Stimulated activated CD8-positive, alpha-beta memory T cell treated with anti-CD3 and anti-CD28 coated beads, Interleukin-7, amount 100 ng/mL, for 1 hour (primary cell): ENCODE data around the gene CLK4.

ENCODE experiments used
- DNase-seq, 2 donors: peaks; one replicate each; pipeline ENCODE4 v3.0.0-alpha.2; 2020; ENCODE audit warnings: low read depth in 2 of 2

Gene CLK4

DNA sequence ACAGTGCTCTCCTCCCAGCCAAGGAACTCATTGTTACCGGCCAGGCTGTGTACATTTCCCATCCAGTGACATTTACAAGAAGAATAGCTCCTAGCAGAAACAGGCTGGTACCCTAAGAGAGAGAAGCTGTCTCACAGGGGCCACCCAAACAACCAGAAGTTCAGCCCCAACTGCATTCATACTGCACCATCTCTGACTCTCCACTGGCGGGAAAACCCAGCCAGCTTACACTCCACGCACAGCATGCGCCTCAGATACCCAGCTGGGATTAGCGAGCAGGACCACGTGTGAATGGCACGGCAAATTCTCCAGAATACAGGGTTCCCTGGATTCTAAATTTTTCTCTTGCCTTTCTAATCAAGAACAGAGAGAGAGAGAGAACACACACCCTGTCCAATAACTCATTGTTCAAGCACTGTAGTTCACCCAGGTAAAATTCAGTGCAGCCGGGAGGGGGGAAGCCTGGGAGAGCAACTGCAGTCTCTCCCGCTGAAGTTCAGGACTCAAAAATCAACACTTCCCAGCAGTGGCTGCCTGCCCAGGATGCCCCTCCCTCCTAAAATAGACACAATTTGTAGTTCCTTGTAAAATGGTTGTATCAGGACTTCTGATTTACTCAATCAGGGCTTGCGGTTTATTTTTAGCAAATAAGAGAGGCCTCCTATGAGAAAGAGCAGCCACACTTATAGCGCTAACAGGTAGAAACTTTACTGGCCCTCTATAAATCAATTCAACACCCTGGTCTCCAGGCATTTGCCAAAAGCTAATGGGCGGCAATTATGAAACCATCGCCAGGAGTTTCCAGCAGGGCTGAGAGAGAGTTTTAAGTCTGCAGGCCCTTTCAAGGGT, 38.9 kb downstream of the CLK4 start:
- DNase-seq, result no peak

DNA sequence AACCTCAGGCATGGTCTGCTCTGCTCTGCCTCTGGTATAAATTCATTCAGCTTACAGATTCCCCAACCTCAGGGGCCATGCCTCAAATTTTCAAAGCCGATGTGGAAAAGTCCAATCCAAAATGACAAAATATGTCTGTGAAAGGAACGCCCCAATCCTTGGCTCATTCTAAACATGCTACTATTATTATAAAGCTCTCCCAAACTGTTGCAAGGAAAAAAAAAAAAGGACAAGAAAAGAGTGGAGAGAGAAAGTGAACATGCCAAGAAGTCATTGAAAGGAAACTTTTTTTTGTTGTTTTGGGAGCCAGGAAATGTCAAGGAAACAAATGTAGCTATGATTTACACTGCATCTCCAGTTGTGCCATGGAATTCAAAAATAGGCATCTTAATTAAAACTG, 40.5 kb downstream of the CLK4 start:
- no peak for DNase-seq

DNA sequence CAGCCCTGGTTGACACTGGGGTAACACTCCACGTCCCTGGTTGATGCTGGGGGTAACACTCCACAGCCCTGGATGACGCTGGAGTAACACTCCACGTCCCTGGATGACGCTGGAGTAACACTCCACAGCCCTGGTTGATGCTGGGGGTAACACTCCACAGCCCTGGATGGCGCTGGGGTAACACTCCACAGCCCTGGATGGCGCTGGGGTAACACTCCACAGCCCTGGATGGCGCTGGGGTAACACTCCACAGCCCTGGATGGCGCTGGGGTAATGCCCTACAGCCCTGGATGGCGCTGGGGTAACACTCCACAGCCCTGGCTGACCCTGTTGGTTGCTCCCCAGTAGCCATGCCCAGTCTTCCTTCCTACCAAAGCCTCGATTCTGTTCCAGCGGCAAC, 41.4 kb downstream of the CLK4 start:
- DNase-seq, result peak in 1 of 2 donors; percentile 9

DNA sequence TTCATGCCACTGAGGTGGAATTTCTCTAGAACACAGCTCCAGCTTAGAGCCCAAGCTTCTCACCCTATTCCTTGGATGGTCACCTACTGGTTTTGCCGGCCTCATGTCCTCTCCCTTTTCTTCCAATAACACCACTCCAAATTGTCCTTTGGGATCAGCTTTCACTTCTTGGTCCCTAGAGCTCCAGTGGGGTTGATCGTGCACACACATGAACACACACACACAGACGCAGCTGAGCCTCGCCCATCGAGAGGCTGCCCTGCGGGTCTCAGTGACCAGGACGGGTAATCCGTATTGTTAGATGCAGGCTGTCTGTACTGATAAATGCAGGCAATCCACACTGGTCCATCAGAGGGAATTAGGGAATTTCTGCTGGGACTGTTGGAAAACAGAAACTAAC, 43.6 kb downstream of the CLK4 start:
- DNase-seq, result no peak

DNA sequence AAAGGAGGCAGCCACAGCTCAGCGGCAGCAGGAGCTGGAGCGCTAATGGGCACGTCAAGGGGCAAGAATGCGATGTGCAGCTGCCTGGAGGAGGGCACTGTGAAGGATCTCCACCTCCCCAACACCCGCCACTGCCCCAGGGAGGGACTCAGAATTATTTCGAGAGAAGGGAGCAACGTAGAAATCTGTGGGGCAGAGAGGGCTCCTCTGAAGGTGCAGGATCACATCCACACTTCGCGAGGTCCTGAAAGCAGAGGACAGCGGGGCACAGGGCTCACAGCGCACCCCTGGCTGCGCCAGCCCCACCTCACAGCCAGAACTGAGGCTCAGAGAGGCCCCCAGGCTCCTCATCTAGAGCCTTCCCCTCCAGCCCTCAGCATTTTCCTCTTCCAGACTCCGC, 44.6 kb downstream of the CLK4 start:
- DNase-seq, result no peak

DNA sequence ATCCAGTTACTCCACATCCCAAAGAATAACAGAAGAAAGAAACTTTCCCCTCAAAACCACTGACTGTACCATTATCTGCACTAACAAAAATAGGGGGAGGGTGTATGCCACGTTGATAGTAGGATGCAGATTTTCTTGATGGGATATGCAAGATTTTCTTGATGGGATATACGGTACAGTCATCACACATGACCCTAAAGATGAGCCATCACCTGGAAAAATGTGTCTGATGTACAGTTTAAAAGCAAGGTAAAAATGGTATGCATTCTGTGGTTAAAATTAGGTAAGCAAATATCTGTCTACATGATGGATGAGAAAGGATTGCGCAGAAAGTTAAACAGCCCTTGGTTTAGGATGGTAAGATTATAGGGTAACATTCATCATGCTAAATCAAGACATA, 45.2 kb downstream of the CLK4 start:
- DNase-seq, result no peak

DNA sequence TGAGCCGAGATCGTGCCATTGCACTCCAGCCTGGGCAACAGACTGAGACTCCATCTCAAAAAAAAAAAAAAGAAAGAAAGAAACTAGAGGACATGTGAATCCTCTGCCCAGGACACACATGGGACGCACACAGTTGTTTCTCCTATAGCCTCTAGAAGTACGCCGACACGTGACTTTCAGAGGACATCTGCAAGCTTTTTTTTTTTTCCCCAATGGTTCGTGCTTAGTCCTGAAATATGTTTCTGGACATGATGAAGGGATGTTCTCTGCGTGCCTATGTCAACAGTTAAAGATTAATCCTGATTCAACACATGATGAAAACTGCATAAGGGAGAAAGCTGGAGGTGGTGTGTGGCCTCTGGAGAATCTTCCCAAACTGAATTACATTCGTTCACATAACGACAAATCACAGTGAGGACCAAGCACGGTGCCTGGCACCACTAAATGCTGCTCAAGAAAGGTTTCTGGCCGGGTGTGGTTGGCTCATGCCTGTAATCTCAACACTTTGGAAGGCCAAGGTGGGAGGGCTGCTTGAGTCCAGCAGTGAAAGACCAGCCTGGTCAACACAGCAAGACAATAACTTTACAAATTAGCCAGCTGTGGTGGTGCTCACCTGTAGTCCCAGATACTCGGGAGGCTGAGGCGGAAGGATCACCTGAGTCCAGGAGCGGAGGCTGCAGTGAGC, 46.4 kb downstream of the CLK4 start:
- DNase-seq, result no peak

DNA sequence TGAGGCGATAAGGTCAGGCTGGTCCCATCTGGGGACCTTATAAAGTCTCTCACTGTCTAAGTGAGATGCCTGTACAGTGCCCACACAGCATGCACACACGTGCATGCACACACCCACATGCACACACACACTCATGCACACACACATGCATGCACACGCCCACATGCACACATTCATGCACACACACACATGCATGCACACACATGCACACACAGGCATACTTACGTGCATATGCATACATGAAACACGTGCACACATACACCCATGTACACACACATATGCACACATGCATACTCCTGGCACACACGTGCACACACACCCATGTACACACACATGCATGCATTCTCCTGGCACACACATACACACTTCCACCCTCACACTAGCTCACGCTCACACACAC, 48.9 kb downstream of the CLK4 start:
- DNase-seq, result no peak

DNA sequence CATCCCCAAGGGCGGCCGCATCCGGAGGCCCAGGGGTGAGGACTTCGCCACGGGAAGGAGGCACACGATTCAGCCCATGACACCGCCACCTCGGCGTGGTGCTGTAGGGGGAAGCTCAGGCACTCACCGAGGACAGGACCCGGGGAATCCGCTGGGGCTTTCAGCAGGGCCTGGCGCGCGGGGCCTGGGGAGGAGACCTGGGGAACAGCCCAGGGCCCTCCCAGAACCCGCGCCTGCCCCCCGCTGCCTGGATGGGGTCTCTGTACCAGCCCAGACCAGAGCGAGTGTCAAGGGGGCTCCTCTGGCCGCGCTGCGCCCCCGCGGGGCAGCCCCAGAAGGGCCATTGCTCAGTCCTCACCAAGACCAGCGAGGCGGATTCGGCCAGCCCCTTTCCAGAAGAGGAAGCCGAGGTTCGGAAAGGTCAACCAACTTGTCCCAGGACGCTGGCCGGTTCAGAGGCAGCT, 49.4 kb downstream of the CLK4 start:
- no peak for DNase-seq

DNA sequence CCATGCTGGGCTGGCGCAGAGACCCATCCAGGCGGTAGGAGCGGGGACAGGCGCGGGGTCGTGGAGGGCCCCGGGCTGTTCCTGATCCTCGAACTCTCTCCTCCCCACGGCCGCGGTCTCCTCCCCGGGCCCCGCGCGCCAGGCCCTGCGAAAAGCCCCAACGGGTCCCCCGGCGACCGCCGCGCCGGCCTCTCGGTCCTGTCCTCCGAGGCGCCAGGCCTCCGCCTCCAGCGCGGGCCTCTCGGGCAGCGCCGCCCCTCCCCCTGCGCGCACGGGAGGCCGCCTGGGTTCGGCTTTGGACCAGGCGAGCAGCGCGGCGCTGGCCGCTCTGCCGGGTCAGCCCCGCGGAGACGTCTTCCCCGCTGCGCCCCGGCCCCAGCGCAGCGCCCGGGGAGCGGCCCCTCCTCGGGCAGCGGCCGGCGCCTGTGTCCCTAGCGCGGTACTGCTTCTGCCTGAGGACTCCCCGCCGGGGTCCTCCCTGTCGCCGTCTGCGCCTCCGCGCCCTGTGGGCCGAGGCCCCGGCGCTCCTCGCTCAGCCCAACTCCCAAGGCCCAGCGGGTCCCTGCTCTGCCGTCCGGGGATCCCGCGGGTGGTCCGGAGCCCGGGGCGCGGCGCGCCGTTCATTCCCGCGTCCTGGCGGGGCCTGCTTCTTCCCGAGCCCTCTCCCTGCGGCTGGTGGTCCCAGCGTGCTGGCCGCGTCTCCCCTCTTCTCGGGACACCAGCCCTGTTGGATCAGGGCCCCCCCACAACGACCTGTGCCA, 50.1 kb downstream of the CLK4 start:
- DNase-seq, result no peak

DNA sequence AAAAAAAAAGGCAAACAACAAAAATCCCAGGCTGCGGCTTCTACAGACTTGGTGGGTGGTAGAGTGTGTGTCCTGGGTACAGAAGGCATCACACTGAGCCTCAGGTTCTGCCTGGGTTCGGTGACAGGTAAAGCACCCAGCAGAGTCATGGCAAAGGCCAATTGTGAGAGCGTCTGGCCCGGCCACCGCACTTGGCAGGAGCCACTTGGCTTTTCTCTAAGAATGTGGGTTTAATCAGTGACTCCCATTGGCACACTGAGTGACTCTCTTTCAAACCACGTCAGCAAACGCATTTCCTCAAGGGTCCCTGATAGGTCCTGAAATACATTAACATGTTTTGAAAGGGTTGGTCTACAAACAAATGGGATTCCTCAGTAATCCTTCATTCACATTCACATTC, 53.6 kb downstream of the CLK4 start:
- DNase-seq, result no peak

DNA sequence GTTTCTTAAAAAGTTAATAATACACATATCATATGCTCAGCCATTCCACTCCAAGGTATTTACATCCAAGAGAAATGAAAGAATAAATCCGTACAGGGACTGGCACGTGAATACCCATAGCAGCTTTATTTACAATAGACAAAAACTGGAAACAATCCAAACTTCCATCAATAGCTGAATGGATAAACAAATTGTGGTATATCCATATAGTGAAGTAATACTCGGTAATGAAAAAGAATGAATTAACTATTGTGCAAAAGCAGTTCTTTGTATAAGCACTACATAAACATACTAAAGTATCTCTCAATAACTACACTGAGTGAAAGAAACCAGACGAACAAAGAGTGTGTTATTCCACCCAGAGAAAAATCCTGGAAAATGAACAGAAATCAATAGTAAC, 54.2 kb downstream of the CLK4 start:
- no peak for DNase-seq

DNA sequence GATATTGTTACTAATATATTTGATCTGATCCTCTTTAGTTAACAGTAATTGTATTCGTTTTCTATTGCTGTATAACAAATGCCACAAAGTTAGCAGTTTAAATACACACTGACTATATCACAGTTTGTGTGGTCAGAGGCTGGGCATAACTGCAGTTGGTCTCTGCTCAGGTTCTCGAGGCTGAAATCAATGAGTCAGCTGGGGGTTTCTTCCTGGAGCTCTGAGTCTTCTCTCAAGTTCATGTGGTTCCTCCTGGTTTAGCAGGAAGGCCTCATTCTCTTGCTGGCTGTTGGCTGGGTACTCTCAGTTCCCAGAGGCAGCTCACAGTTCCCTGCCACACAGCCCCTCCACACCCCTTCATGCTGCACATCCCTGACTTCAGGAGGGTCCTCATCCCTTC, 57.4 kb downstream of the CLK4 start:
- no peak for DNase-seq

DNA sequence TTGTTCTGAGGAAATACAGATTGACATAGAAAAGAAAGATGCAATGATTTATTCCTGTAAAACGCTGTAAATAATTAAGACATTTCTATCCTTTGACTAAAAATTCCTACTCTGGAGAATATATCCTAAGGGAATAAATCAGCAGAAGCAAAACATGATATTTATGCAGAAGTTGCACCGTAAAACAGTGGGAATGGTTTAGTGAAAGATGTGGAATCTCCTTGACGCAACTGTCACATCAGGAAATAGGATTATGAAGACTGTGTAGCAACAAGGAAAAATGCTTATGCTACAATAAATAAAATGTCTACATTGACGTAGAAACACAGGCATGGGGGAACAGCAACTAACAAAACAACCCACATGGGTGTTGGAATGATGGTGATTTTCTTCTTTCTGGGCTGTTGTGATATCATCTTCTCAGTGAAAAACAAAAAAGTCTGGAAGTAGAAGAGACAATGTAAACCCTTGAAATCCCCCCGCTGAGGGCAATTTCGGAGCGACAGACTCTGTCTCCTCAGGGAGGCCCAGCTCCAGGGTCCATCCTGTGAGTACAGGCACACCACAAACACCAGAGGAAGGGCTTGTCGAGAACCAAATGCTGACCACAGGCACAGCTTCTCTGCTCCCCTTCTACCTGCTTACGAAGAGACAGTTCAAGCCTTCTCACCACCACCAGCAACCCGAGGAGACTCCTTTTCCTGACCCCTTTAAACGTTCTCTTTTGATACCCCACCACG, 61.9 kb downstream of the CLK4 start:
- no peak for DNase-seq

DNA sequence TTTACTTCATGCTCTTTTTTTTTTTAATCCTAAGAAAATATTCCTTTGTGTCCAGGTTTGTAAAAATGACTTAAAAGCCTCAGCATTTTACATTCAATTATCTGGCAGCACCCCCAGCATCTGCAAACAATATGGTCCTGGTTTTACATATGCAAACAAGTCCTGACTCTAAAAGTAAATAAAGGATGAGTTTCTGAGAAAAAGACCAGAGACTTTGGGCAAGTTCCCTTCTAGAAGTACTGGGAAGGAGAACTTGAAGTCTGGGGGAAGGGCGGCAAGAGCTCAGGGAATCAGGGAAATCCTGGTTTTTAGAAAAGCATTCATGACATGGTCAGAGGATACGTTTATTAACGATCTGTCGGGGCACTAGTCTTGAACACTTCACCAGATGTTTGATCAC, 62.5 kb downstream of the CLK4 start:
- no peak for DNase-seq

DNA sequence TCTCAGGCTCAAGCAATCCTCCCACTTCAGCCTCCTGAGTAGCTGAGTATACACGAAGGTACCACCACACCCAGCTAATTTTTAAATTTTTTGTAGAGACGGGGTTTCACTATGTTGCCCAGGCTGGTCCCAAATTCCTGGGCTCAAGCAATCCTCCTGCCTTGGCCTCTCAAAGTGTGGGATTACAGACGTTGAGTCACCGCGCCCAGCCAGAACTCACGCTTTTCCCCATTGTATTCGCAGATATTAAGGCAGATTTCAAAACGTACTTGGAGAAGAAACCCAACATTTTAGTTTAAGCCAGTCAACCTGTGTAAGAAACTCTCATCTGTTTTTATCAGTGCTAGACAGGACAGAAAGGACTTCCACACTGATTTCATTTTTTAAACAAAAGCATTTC, 63.2 kb downstream of the CLK4 start:
- DNase-seq, result no peak

DNA sequence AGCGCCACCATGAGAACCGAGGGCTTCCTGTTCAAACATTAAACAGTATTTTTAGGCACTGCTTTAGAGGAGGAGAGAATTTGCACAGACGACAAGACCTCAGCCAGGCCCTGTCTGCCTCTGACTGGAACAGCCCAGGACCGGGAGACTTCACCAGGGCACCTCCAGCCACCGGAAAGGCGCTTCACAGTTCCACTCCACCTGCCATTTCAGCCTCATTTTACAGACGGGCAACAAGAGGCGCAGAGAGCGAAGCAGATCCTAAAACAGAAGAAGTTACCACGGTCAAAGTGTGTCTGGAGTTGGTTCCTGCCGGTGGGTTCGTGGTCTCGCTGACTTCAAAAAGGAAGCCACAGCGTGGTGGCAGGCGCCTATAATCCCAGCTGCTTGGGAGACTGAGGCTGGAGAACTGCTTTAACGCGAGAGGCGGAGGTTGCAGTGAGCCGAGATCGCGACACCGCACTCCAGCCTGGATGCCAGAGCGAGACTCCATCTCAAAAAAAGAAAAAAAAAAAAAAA, 65.0 kb downstream of the CLK4 start:
- no peak for DNase-seq

DNA sequence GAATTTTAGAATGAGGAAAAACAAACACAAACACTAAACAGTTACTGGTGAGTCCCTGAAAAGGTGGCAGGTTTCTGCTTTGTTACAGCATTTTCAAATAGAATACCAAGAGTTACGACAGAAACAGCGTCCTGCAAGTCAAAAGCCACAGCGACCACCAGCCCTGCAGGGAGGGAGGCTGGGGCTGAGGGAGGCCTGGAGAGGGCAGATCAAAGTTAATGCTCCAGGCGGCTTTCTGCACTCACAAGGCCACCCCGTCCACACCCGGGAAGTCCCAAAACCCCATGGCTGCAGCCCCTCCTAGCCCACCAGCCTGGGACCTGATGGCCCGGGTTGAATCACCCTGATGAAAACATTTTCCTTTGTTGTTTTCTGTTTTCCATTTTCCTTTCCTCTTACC, 65.9 kb downstream of the CLK4 start:
- no peak for DNase-seq

DNA sequence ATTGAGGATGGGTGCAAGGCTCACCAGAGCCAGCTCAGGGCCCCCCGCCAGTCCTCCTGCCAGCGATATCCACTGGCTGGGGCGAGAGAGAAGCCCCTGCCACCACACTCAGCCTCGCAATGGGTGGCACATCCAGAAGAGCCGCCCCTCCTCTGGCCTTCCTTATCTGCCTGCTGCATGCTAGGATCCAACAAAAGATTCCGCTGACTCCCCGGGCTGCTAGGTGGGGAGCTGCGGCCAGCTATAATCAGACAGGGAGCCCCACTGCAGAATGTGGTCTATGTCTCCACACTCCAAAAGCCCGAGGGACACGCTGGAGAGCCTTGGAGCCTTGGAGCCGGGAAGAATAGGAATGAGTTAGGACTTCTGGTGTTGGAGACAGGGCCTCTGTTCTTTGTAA, 69.4 kb downstream of the CLK4 start:
- no peak for DNase-seq

DNA sequence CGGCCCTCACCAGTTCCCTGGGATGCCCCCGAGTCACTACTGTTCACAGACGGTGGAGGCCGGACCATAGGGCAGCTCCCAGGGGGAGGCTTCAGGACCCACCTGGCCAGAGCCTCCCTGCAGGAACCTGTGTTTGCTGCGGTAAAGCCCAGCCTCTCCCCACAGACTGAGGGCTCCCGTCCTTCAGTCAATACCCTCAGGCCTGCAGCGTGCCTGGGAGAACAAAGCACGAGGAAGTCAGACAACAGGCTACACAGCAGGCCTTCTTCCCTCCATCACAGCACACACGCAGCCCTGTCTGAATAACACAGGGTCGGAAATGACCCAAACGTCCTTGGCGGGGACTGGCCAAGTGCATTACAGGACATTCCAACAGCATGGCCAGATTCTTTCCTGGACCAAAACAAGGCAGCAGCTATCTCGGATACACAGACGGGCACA, 71.1 kb downstream of the CLK4 start:
- no peak for DNase-seq

DNA sequence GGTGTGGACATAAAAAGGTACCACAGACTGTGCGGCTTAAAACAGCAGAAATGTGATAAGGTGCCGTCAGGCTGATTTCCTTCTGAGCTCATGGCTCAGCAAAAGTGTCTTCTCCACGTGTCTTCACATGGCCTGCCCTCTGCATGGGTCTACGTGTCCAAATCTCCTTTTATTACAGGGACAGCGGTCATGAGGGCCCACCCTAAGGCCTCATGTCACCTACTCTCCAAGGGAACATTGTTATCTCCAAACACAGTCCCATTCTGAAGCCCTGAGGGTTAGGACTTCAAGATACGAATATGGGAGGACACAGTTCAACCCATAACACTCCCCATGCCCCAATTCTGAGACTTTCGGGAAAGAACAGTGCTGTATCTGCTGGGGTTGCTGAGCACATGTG, 71.8 kb downstream of the CLK4 start:
- no peak for DNase-seq

DNA sequence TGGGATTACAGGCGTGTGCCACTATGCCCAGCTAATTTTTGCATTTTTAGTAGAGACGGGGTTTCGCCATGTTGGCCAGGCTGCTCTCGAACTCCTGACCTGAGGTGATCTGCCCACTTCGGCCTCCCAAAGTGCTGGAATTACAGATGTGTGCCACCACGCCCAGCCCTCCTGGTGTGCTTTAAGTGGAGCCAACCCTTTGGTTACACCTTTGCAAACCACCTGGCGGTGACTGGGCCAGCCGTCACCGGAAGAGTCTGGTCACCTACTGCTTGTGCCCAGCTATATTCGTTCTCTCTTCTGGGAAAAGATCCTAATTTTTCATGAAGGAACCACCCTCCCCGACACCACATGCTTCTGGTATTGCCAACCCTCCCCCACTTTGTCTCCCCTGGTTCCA, 72.5 kb downstream of the CLK4 start:
- DNase-seq, result no peak
